RKO (cell line): ENCODE results near the gene PHACTR4.
"Not testable (repeated sequence)": the region's sequence is repeated elsewhere in the genome, so short reads cannot be mapped to it uniquely, and the experiment has no call there.

Source experiments
- DNase-seq: peaks from one replicate; pipeline ENCODE4 v3.0.0-alpha.2; 2016; ENCODE audit warnings: low spot score

Gene PHACTR4

GRCh38 chr1:28501925-28502324 is 132.4 kb downstream of the PHACTR4 start:
- no peak for DNase-seq

GRCh38 chr1:28503117-28503516 is 133.6 kb downstream of the PHACTR4 start:
- no peak for DNase-seq

GRCh38 chr1:28505406-28506187 is 136.1 kb downstream of the PHACTR4 start, which contains the start of gene RCC1:
TSS of gene RCC1 (plus strand) at chr1:28506043. CDS start at chr1:28529867, 23,824 bp downstream.
- peak; percentile 98 for DNase-seq

GRCh38 chr1:28506907-28507246 is 137.3 kb downstream of the PHACTR4 start:
- no peak for DNase-seq

GRCh38 chr1:28507247-28507645 is 137.7 kb downstream of the PHACTR4 start:
- DNase-seq, result no peak

GRCh38 chr1:28507646-28508434 is 138.3 kb downstream of the PHACTR4 start:
- peak; percentile 39 for DNase-seq

GRCh38 chr1:28508435-28508754 is 138.9 kb downstream of the PHACTR4 start:
- peak; percentile 40 for DNase-seq

GRCh38 chr1:28509705-28510272 is 140.2 kb downstream of the PHACTR4 start:
- DNase-seq, result peak; percentile 88

GRCh38 chr1:28510273-28510969 is 140.9 kb downstream of the PHACTR4 start:
- DNase-seq, result peak; percentile 85

GRCh38 chr1:28510970-28511440 is 141.5 kb downstream of the PHACTR4 start:
- DNase-seq, result no peak

GRCh38 chr1:28512058-28512611 is 142.6 kb downstream of the PHACTR4 start:
- DNase-seq, result no peak

- DNase-seq, result not testable (repeated sequence)
Measured at GRCh38 chr1:28514445-28514933, 144.9 kb downstream of the PHACTR4 start.

GRCh38 chr1:28516518-28516956 is 147.0 kb downstream of the PHACTR4 start:
- DNase-seq, result no peak

GRCh38 chr1:28517649-28517999 is 148.1 kb downstream of the PHACTR4 start:
- DNase-seq, result no peak

GRCh38 chr1:28518000-28518744 is 148.6 kb downstream of the PHACTR4 start:
- DNase-seq, result peak; percentile 90

GRCh38 chr1:28518745-28519341 is 149.3 kb downstream of the PHACTR4 start:
- peak; percentile 83 for DNase-seq

- DNase-seq, result no peak
Measured at GRCh38 chr1:28519946-28520725, 150.6 kb downstream of the PHACTR4 start.

GRCh38 chr1:28520796-28521195 is 151.3 kb downstream of the PHACTR4 start:
- DNase-seq, result not testable (repeated sequence)

GRCh38 chr1:28521502-28522164 is 152.1 kb downstream of the PHACTR4 start:
- DNase-seq, result no peak
